Panc1 (cell line): ENCODE data around the gene SWSAP1. TPM values are rescaled to one million over a fixed set of nuclear protein-coding genes. Genes with fewer than 3 reads are reported as not detected.

Experiments used
- ATAC-seq: fragments of 200-7000 bp; cut with Tn5 transposase; 2 replicates; pipeline ENCODE4 v1.9.1; 2020; ENCODE audit warnings: mild to moderate bottlenecking, moderate library complexity
- BruUV-seq: library from RNA; stranded (reverse); fragments of 400-500 nt; replicated peaks from 2 replicates; lab custom pipeline; 2021; lab: Mats Ljungman, UMichigan
- CTCF ChIA-PET: fragments of 300-600 bp; sonication (Branson Sonifier 250); formaldehyde crosslinking; loops from one replicate; lab custom pipeline; 2022; ENCODE audit warnings: antibody characterized with exemption; lab: Charles Lee
- POLR2A ChIA-PET: fragments of 300-600 bp; sonication (Branson Sonifier 250); formaldehyde crosslinking; loops from one replicate; lab custom pipeline; 2022; ENCODE audit warnings: antibody characterized with exemption; lab: Charles Lee
- DNase-seq: peaks from one replicate; pipeline ENCODE4 v3.0.0-alpha.2; 2010; ENCODE audit warnings: low read depth, low spot score
- H3K27ac ChIP-seq: 2 replicates; pipeline ENCODE4 v1.5.1; 2011; ENCODE audit warnings: mild to moderate bottlenecking, low read length, inconsistent platforms
- H3K27me3 ChIP-seq: fragments of 200-500 bp; sonication (Bioruptor generic); 2 replicates; pipeline ENCODE4 v1.6.0; 2014; ENCODE audit warnings: low read length, inconsistent platforms; ENCODE audit not compliant: control insufficient read depth, insufficient read depth
- H3K36me3 ChIP-seq: fragments of 200-500 bp; sonication (Bioruptor generic); 2 replicates; pipeline ENCODE4 v1.5.1; 2014; ENCODE audit warnings: inconsistent platforms, mild to moderate bottlenecking, low read length, moderate library complexity; ENCODE audit not compliant: control insufficient read depth, insufficient read depth
- H3K4me1 ChIP-seq: 2 replicates; pipeline ENCODE4 v1.5.1; 2011; ENCODE audit warnings: inconsistent platforms, mild to moderate bottlenecking, low read length, moderate library complexity; ENCODE audit not compliant: control insufficient read depth, insufficient read depth
- H3K4me3 ChIP-seq, 2 experiments: 2 replicates each; pipeline ENCODE4 v1.5.1; 2011 to 2012; ENCODE audit warnings: low read depth in 2 of 2, low read length in 2 of 2, mild to moderate bottlenecking in 2 of 2, inconsistent platforms in 1 of 2, moderate library complexity in 1 of 2
- H3K9me3 ChIP-seq: fragments of 200-500 bp; sonication (Bioruptor generic); 2 replicates; pipeline ENCODE4 v1.5.1; 2014; ENCODE audit warnings: low read depth, mild to moderate bottlenecking, inconsistent platforms, low read length, moderate library complexity; ENCODE audit not compliant: control insufficient read depth, insufficient read depth
- POLR2AphosphoS5 ChIP-seq: IDR thresholded peaks from 2 replicates; pipeline ENCODE4 v1.6.1; 2012; ENCODE audit warnings: mild to moderate bottlenecking, low read depth, low read length, moderate library complexity
- SIN3A ChIP-seq: IDR thresholded peaks from 2 replicates; pipeline ENCODE4 v1.6.1; 2012; ENCODE audit warnings: low read depth, mild to moderate bottlenecking, low read length, moderate library complexity, borderline replicate concordance; ENCODE audit not compliant: insufficient read depth
- TCF7L2 ChIP-seq: IDR thresholded peaks from 2 replicates; pipeline ENCODE4 v1.6.1; 2011; ENCODE audit warnings: mild to moderate bottlenecking, low read depth, low read length, inconsistent platforms
- in situ Hi-C: cut with HindIII; loops from 2 replicates; pipeline ENCODE4 v1.10.0; 2016; ENCODE audit warnings: low sequenced_read_pairs, low pct_unique_long_range_greater_than_20kb
- intact Hi-C: fragments of 100-400 bp; cut with micrococcal nuclease; formaldehyde crosslinking; loops from one replicate; pipeline ENCODE4 v1.10.0; 2022; ENCODE audit not compliant: unreplicated experiment
- total RNA-seq: library from RNA; stranded (reverse); gene quantifications from one replicate; pipeline ENCODE4 v1.2.1, GENCODE V29; 2021; ENCODE audit not compliant: unreplicated experiment
- TF ChIP-seq, protein P1 (sequence below): fragments of 450-650 bp; IDR thresholded peaks from 2 replicates; pipeline ENCODE4 v1.5.1; 2017; ENCODE audit warnings: mild to moderate bottlenecking
- TF ChIP-seq, protein P2 (sequence below), 2 experiments: IDR thresholded peaks; 2 replicates each; pipeline ENCODE4 v1.6.1; 2011 to 2012; ENCODE audit warnings: low read depth in 2 of 2, control low read depth in 1 of 2, low read length in 1 of 2, mild to moderate bottlenecking in 1 of 2, moderate library complexity in 1 of 2; ENCODE audit not compliant: insufficient read depth in 1 of 2

The SWSAP1 gene
- total RNA-seq, 1 experiment from 2014 or later: 3.1 TPM

GRCh38 chr19:11380653-11381537 lies 6.4 kb downstream of the SWSAP1 start:
- H3K27ac ChIP-seq: peak overlapping the region; percentile 91
- peak overlapping the region; percentile 62 to 75 for H3K4me3 ChIP-seq
- peak; percentile 88 for DNase-seq
- POLR2A ChIA-PET: interaction anchor here (0.6 kb wide), 1 partner anchor 165 kb away, joined by 6 read pairs; no protein-coding TSS in a partner anchor
- H3K4me1 ChIP-seq: peaks cover 29% of the 10 kb centered on the region
- H3K27me3 ChIP-seq: no peaks in the 10 kb centered on the region
- BruUV-seq: no TSS peak
- TF ChIP-seq, protein P1, sequence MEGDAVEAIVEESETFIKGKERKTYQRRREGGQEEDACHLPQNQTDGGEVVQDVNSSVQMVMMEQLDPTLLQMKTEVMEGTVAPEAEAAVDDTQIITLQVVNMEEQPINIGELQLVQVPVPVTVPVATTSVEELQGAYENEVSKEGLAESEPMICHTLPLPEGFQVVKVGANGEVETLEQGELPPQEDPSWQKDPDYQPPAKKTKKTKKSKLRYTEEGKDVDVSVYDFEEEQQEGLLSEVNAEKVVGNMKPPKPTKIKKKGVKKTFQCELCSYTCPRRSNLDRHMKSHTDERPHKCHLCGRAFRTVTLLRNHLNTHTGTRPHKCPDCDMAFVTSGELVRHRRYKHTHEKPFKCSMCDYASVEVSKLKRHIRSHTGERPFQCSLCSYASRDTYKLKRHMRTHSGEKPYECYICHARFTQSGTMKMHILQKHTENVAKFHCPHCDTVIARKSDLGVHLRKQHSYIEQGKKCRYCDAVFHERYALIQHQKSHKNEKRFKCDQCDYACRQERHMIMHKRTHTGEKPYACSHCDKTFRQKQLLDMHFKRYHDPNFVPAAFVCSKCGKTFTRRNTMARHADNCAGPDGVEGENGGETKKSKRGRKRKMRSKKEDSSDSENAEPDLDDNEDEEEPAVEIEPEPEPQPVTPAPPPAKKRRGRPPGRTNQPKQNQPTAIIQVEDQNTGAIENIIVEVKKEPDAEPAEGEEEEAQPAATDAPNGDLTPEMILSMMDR: peak; percentile 79
- TF ChIP-seq, protein P2, sequence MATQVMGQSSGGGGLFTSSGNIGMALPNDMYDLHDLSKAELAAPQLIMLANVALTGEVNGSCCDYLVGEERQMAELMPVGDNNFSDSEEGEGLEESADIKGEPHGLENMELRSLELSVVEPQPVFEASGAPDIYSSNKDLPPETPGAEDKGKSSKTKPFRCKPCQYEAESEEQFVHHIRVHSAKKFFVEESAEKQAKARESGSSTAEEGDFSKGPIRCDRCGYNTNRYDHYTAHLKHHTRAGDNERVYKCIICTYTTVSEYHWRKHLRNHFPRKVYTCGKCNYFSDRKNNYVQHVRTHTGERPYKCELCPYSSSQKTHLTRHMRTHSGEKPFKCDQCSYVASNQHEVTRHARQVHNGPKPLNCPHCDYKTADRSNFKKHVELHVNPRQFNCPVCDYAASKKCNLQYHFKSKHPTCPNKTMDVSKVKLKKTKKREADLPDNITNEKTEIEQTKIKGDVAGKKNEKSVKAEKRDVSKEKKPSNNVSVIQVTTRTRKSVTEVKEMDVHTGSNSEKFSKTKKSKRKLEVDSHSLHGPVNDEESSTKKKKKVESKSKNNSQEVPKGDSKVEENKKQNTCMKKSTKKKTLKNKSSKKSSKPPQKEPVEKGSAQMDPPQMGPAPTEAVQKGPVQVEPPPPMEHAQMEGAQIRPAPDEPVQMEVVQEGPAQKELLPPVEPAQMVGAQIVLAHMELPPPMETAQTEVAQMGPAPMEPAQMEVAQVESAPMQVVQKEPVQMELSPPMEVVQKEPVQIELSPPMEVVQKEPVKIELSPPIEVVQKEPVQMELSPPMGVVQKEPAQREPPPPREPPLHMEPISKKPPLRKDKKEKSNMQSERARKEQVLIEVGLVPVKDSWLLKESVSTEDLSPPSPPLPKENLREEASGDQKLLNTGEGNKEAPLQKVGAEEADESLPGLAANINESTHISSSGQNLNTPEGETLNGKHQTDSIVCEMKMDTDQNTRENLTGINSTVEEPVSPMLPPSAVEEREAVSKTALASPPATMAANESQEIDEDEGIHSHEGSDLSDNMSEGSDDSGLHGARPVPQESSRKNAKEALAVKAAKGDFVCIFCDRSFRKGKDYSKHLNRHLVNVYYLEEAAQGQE (IDR thresholded peaks at IDR 0.05; ENCODE audit: insufficient read depth in 1 of 2, low read depth in 2 of 2, low read length in 1 of 2): no peak
- TF ChIP-seq TCF7L2 (no peak), SIN3A (peak; percentile 88), POLR2AphosphoS5 (peak; percentile 84)
- in situ Hi-C loops: no loop called here
- H3K9me3 ChIP-seq: no peaks in the 10 kb centered on the region
- peak; percentile 83 for ATAC-seq
- intact Hi-C loops: loop anchor here (2.0 kb wide), 1 partner anchor 66 kb away; no protein-coding TSS in a partner anchor
- CTCF ChIA-PET: interaction anchor here (0.6 to 1.6 kb wide), 9 partner anchors 10 to 214 kb away, joined by 3 to 6 read pairs (median 4); partner anchors contain the start of gene PRKCSH
- no peaks in the 10 kb centered on the region; the same call in 1 of the 2 replicates for H3K36me3 ChIP-seq

DNA sequence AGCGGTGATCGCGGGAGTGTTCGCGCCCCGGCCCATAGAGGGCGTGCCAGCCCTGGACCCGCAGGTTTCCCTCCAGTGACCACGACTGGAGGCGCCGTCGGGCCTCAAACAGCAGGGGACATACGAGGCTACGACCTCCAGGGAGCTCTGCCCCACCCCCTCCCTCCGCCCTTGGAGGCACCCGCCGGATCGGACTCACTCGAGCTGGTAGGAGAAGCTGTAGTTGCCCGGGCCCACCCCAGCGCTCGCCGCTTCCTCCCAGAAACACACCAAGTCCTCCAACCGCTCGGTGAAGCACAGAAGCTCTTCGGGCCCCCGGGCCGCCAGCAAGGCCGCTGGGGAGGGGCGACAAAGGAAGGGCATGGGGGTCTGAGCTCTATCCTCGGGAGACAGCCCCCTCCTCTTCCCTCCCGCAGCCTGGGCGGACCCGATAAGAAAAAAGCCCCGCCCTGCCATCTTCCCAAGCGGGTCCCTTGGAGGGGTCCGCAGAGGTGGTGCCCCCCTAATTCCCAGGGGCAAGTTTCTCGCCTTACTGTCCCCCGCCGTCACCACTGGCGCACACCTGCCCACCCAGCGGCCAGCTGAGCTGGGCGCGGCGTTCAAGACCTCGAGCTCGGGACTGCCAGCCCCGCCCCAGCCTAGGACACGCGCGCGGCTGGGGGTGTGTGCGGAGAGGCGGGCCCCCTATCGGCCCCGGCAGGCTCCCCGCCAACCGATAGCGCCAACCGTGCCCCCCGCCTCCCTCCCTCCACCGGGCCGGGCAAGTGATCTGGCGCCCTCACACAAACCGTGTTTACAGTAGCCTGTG lies 8.6 kb downstream of the SWSAP1 start:
- no TSS peak for BruUV-seq
- Histone ChIP-seq H3K9me3 (no peaks in the 10 kb centered on the region), H3K36me3 (no peaks in the 10 kb centered on the region; the same call in 1 of the 2 replicates), H3K27me3 (no peaks in the 10 kb centered on the region), H3K4me3 (peak overlapping the region; percentile 62 to 75), H3K4me1 (peaks cover 18% of the 10 kb centered on the region), H3K27ac (peak overlapping the region; percentile 61; the same call in 1 of the 2 replicates)
- ChIA-PET POLR2A (interaction anchor here (0.5 to 0.7 kb wide), 3 partner anchors 8 to 290 kb away, joined by 3 to 6 read pairs (median 5); no protein-coding TSS in a partner anchor), CTCF (interaction anchor here (0.6 to 1.4 kb wide), 6 partner anchors 30 to 1087 kb away, joined by 3 to 13 read pairs (median 6); partner anchors contain the start of gene RGL3)
- in situ Hi-C loops: no loop called here
- peak; percentile 15; the same call in 1 of the 2 replicates for ATAC-seq
- no peak for DNase-seq
- intact Hi-C loops: no loop called here
- TF ChIP-seq TCF7L2 (no peak), POLR2AphosphoS5 (no peak), SIN3A (0 out of 2 replicates have a peak, but pooled peaks have one; percentile 52)
- TF ChIP-seq, protein P1: peak; percentile 86
- TF ChIP-seq, protein P2 (IDR thresholded peaks at IDR 0.05; ENCODE audit: insufficient read depth in 1 of 2, low read depth in 2 of 2, low read length in 1 of 2): 0 out of 4 replicates have a peak, but pooled peaks of 1 of the 2 experiments have one; percentile 36
